Neural cell (in vitro differentiated cells): ENCODE results near the gene FERMT2. TPM values are rescaled to one million over a fixed set of nuclear protein-coding genes. Genes with fewer than 3 reads are reported as not detected.
"Not testable (repeated sequence)": the region's sequence is repeated elsewhere in the genome, so short reads cannot be mapped to it uniquely, and the experiment has no call there.

Source experiments
- H2AFZ ChIP-seq: fragments of 200-600, 300-800 bp; sonication (generic), shearing (Covaris generic); 2 replicates; pipeline ENCODE4 v1.6.0; 2014; ENCODE audit warnings: low read depth, mild to moderate bottlenecking, antibody characterized with exemption, low read length, moderate library complexity
- H3F3A ChIP-seq: fragments of 200-600 bp; shearing (Covaris generic); 2 replicates; pipeline ENCODE4 v1.6.1; 2016; ENCODE audit warnings: mild to moderate bottlenecking, moderate library complexity, mixed read lengths, antibody characterized with exemption, low read length; ENCODE audit not compliant: insufficient read depth, poor library complexity, severe bottlenecking
- H3K27ac ChIP-seq: fragments of 200-600, 300-800 bp; sonication (generic), shearing (Covaris generic); 2 replicates; pipeline ENCODE4 v1.5.1; 2014; ENCODE audit warnings: mild to moderate bottlenecking, low read length, moderate library complexity
- H3K27me3 ChIP-seq: fragments of 300-800, 200-600 bp; sonication (generic), shearing (Covaris generic); 2 replicates; pipeline ENCODE4 v1.6.0; 2014; ENCODE audit warnings: mild to moderate bottlenecking, low read depth, low read length, moderate library complexity; ENCODE audit not compliant: insufficient read depth
- H3K36me3 ChIP-seq: fragments of 300-800, 200-600 bp; sonication (generic), shearing (Covaris generic); 2 replicates; pipeline ENCODE4 v1.5.1; 2014; ENCODE audit warnings: mild to moderate bottlenecking, antibody characterized with exemption, low read length, moderate library complexity; ENCODE audit not compliant: insufficient read depth
- H3K4me2 ChIP-seq: fragments of 300-800, 200-600 bp; sonication (generic), shearing (Covaris generic); 2 replicates; pipeline ENCODE4 v1.6.0; 2014; ENCODE audit warnings: mild to moderate bottlenecking, low read length
- H3K4me3 ChIP-seq: fragments of 300-800, 200-600 bp; sonication (generic), shearing (Covaris generic); 2 replicates; pipeline ENCODE4 v1.5.1; 2014; ENCODE audit warnings: mild to moderate bottlenecking, low read length, moderate library complexity
- H3K79me2 ChIP-seq: fragments of 200-600 bp; shearing (Covaris generic); replicated peaks from 2 replicates; pipeline ENCODE4 v1.6.0; 2014; ENCODE audit warnings: mild to moderate bottlenecking, low read length, moderate library complexity; ENCODE audit not compliant: insufficient read depth
- H3K9ac ChIP-seq: fragments of 300-800, 200-600 bp; sonication (generic), shearing (Covaris generic); 2 replicates; pipeline ENCODE4 v1.6.1; 2016; ENCODE audit warnings: mild to moderate bottlenecking, low read length, mixed read lengths
- H3K9me2 ChIP-seq: fragments of 200-600 bp; shearing (Covaris generic); 2 replicates; pipeline ENCODE4 v1.6.1; 2016; ENCODE audit warnings: mild to moderate bottlenecking, low read length, mixed read lengths; ENCODE audit not compliant: insufficient read depth
- H3K9me3 ChIP-seq: fragments of 200-600, 300-800 bp; sonication (generic), shearing (Covaris generic); 2 replicates; pipeline ENCODE4 v1.6.1; 2016; ENCODE audit warnings: mild to moderate bottlenecking, mixed run types, low read length, moderate library complexity, mixed read lengths
- H4K20me1 ChIP-seq: fragments of 200-600 bp; shearing (Covaris generic); 2 replicates; pipeline ENCODE4 v1.6.1; 2016; ENCODE audit warnings: mild to moderate bottlenecking, mixed run types; ENCODE audit not compliant: insufficient read depth
- EP300 ChIP-seq: fragments of 450-650 bp; conservative IDR thresholded peaks from 2 replicates; pipeline ENCODE4 v1.6.1; 2014; ENCODE audit warnings: antibody characterized with exemption, mild to moderate bottlenecking, moderate library complexity; ENCODE audit not compliant: poor library complexity, severe bottlenecking
- EZH2 ChIP-seq: fragments of 200-600, 300-800 bp; shearing (Covaris generic), sonication (generic); IDR thresholded peaks from 2 replicates; pipeline ENCODE4 v1.6.1; 2014; ENCODE audit warnings: antibody characterized with exemption, low read length, borderline replicate concordance, mild to moderate bottlenecking; ENCODE audit not compliant: insufficient read depth, poor library complexity, severe bottlenecking
- MXI1 ChIP-seq: fragments of 450-650 bp; conservative IDR thresholded peaks from 2 replicates; pipeline ENCODE4 v1.6.1; 2014; ENCODE audit warnings: antibody characterized with exemption, mild to moderate bottlenecking; ENCODE audit not compliant: poor library complexity, severe bottlenecking
- POLR2AphosphoS5 ChIP-seq: IDR thresholded peaks from 2 replicates; pipeline ENCODE4 v1.6.1; 2012
- RAD21 ChIP-seq: fragments of 450-650 bp; conservative IDR thresholded peaks from 2 replicates; pipeline ENCODE4 v1.6.1; 2014; ENCODE audit warnings: antibody characterized with exemption, mild to moderate bottlenecking, moderate library complexity
- SMC3 ChIP-seq: fragments of 450-650 bp; conservative IDR thresholded peaks from 2 replicates; pipeline ENCODE4 v1.6.1; 2014; ENCODE audit warnings: antibody characterized with exemption, mild to moderate bottlenecking, moderate library complexity; ENCODE audit not compliant: poor library complexity
- TAF1 ChIP-seq: IDR thresholded peaks from 2 replicates; pipeline ENCODE4 v1.6.1; 2012; ENCODE audit warnings: low read depth
- polyA plus RNA-seq: library from polyadenylated mRNA; depleted of rRNA; stranded (reverse); fragments of >200 nt; gene quantifications from 2 replicates; pipeline ENCODE4 v1.2.3, GENCODE V29; 2014

FERMT2 gene
- polyA plus RNA-seq, 1 donor from 2014 or later, result 59.6 TPM

GRCh38 chr14:52922656-52923055 is 28.2 kb downstream of the FERMT2 start:
- H3K27me3 ChIP-seq, result no peaks in the 10 kb centered on the region
- no peak overlapping the region for H3K4me3 ChIP-seq
- H3K27ac ChIP-seq, result no peak overlapping the region
- no peaks in the 10 kb centered on the region for H3F3A ChIP-seq
- no peak overlapping the region for H2AFZ ChIP-seq
- H4K20me1 ChIP-seq, result no peaks in the 10 kb centered on the region
- no peak overlapping the region for H3K9ac ChIP-seq
- H3K9me3 ChIP-seq, result no peaks in the 10 kb centered on the region
- H3K36me3 ChIP-seq, result no peaks in the 10 kb centered on the region
- H3K4me2 ChIP-seq, result no peak overlapping the region
- no peak for TF ChIP-seq TAF1
- peaks cover 33% of the 10 kb centered on the region for H3K79me2 ChIP-seq
- H3K9me2 ChIP-seq, result no peaks in the 10 kb centered on the region

GRCh38 chr14:52922059-52922458 is 28.8 kb downstream of the FERMT2 start:
- Histone ChIP-seq H3K4me3 (no peak overlapping the region), H3K4me2 (no peak overlapping the region), H3K27me3 (no peaks in the 10 kb centered on the region), H3K9me3 (no peaks in the 10 kb centered on the region), H3K9ac (no peak overlapping the region), H4K20me1 (no peaks in the 10 kb centered on the region), H3K9me2 (no peaks in the 10 kb centered on the region), H3F3A (no peaks in the 10 kb centered on the region), H3K36me3 (no peaks in the 10 kb centered on the region), H3K27ac (no peak overlapping the region), H3K79me2 (peaks cover 28% of the 10 kb centered on the region), H2AFZ (no peak overlapping the region)
- TF ChIP-seq RAD21, result no peak
- no peak for TF ChIP-seq MXI1
- no peak for TF ChIP-seq POLR2AphosphoS5
- no peak for TF ChIP-seq EZH2
- no peak for TF ChIP-seq SMC3

DNA sequence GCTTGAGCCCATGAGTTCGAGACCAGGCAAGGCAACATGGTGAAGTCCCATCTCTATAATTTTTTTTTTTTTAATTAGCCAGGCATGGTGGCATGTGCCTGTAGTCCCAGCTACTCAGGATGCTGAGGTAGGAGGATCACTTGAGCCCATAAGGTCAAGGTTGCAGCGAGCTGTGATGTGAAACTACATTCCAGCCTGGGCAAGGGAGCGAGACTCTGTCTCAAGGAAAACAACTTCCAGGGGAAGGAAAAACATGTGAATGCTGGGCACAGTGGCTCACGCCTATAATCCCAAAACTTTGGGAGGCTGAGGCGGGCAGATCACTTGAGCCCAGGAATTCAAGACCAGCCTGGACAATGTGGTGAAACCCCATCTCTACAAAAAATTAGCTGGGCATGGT is 30.4 kb downstream of the FERMT2 start:
- not testable (repeated sequence) for H3K4me2 ChIP-seq, H3K27ac ChIP-seq, H3K9me2 ChIP-seq, H4K20me1 ChIP-seq, H3K36me3 ChIP-seq, H3K4me3 ChIP-seq, H3F3A ChIP-seq, H3K27me3 ChIP-seq, H2AFZ ChIP-seq, H3K9ac ChIP-seq, H3K9me3 ChIP-seq
- H3K79me2 ChIP-seq, result peaks cover 19% of the 10 kb centered on the region

DNA sequence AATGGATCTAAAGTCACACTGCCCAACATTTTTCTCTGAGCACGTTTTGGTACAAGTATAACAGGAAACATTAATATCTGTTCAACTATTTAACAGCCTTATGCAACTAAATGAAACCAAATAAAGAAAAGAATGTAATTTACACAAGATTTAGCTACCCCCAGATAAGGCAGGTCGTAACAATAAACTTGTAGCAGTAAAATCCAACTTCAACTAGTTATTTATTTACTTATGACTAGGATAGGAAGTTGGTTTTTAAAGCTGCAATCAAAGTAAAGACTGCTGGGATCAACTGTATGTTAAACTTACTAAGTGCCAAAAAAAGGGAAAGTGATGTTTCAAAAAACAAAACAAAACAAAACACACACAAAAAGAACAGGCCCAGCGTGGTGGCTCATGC is 30.9 kb downstream of the FERMT2 start:
- H4K20me1 ChIP-seq, result no peaks in the 10 kb centered on the region
- TF ChIP-seq TAF1 (no peak), EP300 (no peak), MXI1 (no peak), SMC3 (no peak)
- H3K27ac ChIP-seq, result no peak overlapping the region
- H3K36me3 ChIP-seq, result no peaks in the 10 kb centered on the region
- H3K79me2 ChIP-seq, result peaks cover 17% of the 10 kb centered on the region
- no peak overlapping the region for H3K9ac ChIP-seq
- H3K9me3 ChIP-seq, result no peaks in the 10 kb centered on the region
- no peak overlapping the region for H3K4me2 ChIP-seq
- H3K27me3 ChIP-seq, result no peaks in the 10 kb centered on the region
- H3K9me2 ChIP-seq, result no peaks in the 10 kb centered on the region
- no peak overlapping the region for H2AFZ ChIP-seq
- no peak overlapping the region for H3K4me3 ChIP-seq
- H3F3A ChIP-seq, result no peaks in the 10 kb centered on the region
